Ishikawa (cell line): ENCODE results near the gene TNFAIP2.

Experiments
- CEBPB ChIP-seq: IDR thresholded peaks from 2 replicates; pipeline ENCODE4 v1.6.1; 2012
- CREB1 ChIP-seq: IDR thresholded peaks from 2 replicates; pipeline ENCODE4 v1.6.1; 2012; ENCODE audit warnings: low read depth
- EGR1 ChIP-seq: IDR thresholded peaks from 2 replicates; pipeline ENCODE4 v1.6.1; 2012
- EP300 ChIP-seq: IDR thresholded peaks from 2 replicates; pipeline ENCODE4 v1.6.1; 2012; ENCODE audit warnings: borderline replicate concordance
- FOXM1 ChIP-seq: IDR thresholded peaks from 2 replicates; pipeline ENCODE4 v1.6.1; 2012; ENCODE audit warnings: low read depth, borderline replicate concordance
- MAX ChIP-seq: IDR thresholded peaks from 2 replicates; pipeline ENCODE4 v1.6.1; 2012
- NFIC ChIP-seq: IDR thresholded peaks from 2 replicates; pipeline ENCODE4 v1.6.1; 2012
- RAD21 ChIP-seq: IDR thresholded peaks from 2 replicates; pipeline ENCODE4 v1.6.1; 2012; ENCODE audit warnings: low read depth
- REST ChIP-seq: IDR thresholded peaks from 2 replicates; pipeline ENCODE4 v1.6.1; 2012; ENCODE audit warnings: low read depth, mild to moderate bottlenecking
- TAF1 ChIP-seq: IDR thresholded peaks from 2 replicates; pipeline ENCODE4 v1.6.1; 2012; ENCODE audit warnings: low read depth, mild to moderate bottlenecking
- TCF12 ChIP-seq: IDR thresholded peaks from 2 replicates; pipeline ENCODE4 v1.6.1; 2012; ENCODE audit warnings: low read depth
- TEAD4 ChIP-seq: IDR thresholded peaks from 2 replicates; pipeline ENCODE4 v1.6.1; 2012
- USF1 ChIP-seq: IDR thresholded peaks from 2 replicates; pipeline ENCODE4 v1.6.1; 2012
- YY1 ChIP-seq: IDR thresholded peaks from 2 replicates; pipeline ENCODE4 v1.6.1; 2012; ENCODE audit warnings: low read depth
- ZBTB7A ChIP-seq: IDR thresholded peaks from 2 replicates; pipeline ENCODE4 v1.6.1; 2012; ENCODE audit warnings: low read depth

Gene TNFAIP2

GRCh38 chr14:103104654-103105452, 18.4 kb upstream of the TNFAIP2 start:
- TF ChIP-seq YY1 (no peak), NFIC (no peak), TCF12 (0 out of 2 replicates have a peak, but pooled peaks have one; percentile 31), EP300 (0 out of 2 replicates have a peak, but pooled peaks have one; percentile 9), MAX (peak; percentile 74), TEAD4 (no peak), EGR1 (no peak), RAD21 (peak; percentile 95), FOXM1 (no peak), USF1 (no peak)

DNA sequence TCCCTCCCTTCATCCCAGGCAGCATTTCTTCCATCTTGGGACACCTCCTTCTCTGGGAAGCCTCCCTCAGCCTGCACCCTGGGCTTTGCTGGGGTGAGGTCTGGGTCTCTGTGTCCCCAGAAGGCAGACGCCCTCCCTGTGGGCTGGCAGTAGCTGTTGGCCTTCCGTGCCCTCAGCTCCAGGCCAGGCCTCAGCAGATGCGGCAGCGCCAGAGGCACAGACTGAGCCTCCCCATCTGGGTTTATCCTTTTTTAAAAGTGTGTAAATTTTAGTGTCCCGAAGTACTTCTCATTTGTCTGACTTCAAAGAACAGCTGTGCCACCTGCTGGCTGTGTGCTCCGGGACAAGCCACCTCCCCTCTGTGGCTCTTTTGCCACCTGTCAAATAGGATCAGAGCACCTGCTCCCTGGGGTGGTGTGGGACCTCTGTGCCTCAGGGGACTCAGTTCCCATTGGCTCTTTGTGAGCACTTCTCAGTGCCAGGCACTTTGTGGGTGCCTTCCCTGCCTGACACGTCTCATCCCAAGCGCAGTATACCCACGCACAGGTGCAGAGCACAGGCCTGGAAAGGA, 17.6 kb upstream of the TNFAIP2 start:
- no peak for TF ChIP-seq ZBTB7A
- peak; percentile 23; the same call in 1 of the 2 replicates for TF ChIP-seq RAD21

DNA sequence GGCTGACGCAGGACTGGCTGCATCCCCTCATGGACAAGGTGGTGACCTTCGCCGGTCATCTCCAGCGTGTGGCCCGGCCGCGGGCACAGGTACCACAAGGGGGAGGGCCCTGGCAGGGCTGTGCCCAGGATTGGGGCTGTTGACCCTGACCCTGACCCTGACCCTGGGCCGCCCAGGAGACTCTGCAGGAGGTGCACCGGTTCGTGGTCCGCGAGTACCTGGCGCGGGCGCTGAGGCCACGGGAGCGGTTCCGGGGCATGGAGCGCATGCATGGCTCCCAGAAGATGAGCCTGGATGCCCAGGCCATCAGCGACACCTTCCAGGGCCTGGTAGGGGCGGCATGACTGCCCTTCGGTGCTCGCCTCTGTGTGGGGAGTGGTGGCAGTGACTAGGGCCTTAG, 15.8 kb upstream of the TNFAIP2 start:
- TF ChIP-seq EGR1 = no peak
- TF ChIP-seq TAF1 = no peak
- TF ChIP-seq CREB1 = no peak
- TF ChIP-seq NFIC = no peak
- TF ChIP-seq EP300 = no peak

- TF ChIP-seq NFIC = peak; percentile 28; the same call in 1 of the 2 replicates
- no peak for TF ChIP-seq RAD21
These were observed 15.1 kb upstream of the TNFAIP2 start for GRCh38 chr14:103107941-103108748.

DNA sequence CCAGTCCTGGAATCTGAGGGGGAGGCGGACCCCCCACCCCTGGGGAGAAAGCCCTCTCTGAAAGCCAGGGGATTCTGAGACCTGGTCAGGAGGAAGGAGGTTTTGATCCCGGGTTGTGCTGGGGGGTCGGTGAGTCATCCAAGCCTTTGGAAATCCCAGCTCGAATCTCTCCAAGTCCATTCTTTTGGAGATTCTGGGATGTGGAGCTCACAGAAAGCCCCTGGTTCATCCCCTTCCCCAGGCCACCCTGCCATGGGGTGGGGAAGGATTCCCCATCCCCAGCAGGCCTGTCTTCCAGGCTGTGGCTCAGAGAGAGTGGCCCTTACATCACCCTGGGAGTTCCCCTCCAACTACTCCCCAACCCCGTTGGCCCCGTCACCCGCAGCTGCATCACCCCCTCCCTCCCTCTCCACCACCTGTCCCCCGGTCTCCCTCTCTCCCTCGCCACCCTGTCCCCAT, 14.5 kb upstream of the TNFAIP2 start:
- TF ChIP-seq ZBTB7A (0 out of 2 replicates have a peak, but pooled peaks have one; percentile 75), CREB1 (no peak), EP300 (no peak), RAD21 (no peak), USF1 (no peak), FOXM1 (no peak), EGR1 (no peak)

GRCh38 chr14:103109535-103110441, 13.5 kb upstream of the TNFAIP2 start:
- no peak; the same call in 1 of the 2 replicates for TF ChIP-seq FOXM1
- TF ChIP-seq REST = no peak
- TF ChIP-seq YY1 = 0 out of 2 replicates have a peak, but pooled peaks have one; percentile 44
- peak; percentile 84 for TF ChIP-seq TCF12
- TF ChIP-seq EP300 = peak; percentile 67; the same call in 1 of the 2 replicates
- peak; percentile 98 for TF ChIP-seq EGR1
- TF ChIP-seq TEAD4 = peak; percentile 97
- peak; percentile 71; the same call in 1 of the 2 replicates for TF ChIP-seq NFIC
- TF ChIP-seq TAF1 = no peak
- TF ChIP-seq USF1 = no peak
- peak; percentile 90 for TF ChIP-seq ZBTB7A
- TF ChIP-seq MAX = peak; percentile 83
- TF ChIP-seq CREB1 = 0 out of 2 replicates have a peak, but pooled peaks have one; percentile 23
- TF ChIP-seq RAD21 = no peak
- TF ChIP-seq CEBPB = 0 out of 2 replicates have a peak, but pooled peaks have one; percentile 2
